ENCODE data around the gene LAX1.

DNA sequence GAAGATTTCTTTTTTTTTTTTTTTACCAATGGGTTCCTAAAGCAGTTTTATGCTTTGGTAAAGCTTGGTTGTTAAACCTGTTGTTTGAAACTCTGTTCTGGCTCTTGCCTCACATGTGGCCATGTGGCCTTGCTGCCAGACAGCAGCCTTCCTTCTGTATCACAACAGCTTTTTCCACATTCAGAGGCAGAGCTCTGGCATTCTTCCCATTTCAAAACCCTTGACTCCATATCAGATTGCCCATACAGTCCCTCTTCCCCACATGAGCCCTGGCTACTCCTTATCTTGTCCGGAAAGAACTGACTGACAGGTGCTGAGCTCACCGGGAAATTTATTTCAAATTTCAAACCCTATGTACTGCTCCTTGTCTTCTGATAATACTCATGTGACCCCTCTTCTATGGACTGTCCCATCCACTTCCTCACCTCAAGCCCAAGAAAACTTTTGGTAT, 38.5 kb upstream of the LAX1 start:
- no peak for TF ChIP-seq POLR2A (IDR thresholded peaks at IDR 0.05)
- TF ChIP-seq, protein P1, sequence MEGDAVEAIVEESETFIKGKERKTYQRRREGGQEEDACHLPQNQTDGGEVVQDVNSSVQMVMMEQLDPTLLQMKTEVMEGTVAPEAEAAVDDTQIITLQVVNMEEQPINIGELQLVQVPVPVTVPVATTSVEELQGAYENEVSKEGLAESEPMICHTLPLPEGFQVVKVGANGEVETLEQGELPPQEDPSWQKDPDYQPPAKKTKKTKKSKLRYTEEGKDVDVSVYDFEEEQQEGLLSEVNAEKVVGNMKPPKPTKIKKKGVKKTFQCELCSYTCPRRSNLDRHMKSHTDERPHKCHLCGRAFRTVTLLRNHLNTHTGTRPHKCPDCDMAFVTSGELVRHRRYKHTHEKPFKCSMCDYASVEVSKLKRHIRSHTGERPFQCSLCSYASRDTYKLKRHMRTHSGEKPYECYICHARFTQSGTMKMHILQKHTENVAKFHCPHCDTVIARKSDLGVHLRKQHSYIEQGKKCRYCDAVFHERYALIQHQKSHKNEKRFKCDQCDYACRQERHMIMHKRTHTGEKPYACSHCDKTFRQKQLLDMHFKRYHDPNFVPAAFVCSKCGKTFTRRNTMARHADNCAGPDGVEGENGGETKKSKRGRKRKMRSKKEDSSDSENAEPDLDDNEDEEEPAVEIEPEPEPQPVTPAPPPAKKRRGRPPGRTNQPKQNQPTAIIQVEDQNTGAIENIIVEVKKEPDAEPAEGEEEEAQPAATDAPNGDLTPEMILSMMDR (IDR thresholded peaks at IDR 0.05) = no peak
